Measurements from ENCODE around the gene KSR1.

DNA sequence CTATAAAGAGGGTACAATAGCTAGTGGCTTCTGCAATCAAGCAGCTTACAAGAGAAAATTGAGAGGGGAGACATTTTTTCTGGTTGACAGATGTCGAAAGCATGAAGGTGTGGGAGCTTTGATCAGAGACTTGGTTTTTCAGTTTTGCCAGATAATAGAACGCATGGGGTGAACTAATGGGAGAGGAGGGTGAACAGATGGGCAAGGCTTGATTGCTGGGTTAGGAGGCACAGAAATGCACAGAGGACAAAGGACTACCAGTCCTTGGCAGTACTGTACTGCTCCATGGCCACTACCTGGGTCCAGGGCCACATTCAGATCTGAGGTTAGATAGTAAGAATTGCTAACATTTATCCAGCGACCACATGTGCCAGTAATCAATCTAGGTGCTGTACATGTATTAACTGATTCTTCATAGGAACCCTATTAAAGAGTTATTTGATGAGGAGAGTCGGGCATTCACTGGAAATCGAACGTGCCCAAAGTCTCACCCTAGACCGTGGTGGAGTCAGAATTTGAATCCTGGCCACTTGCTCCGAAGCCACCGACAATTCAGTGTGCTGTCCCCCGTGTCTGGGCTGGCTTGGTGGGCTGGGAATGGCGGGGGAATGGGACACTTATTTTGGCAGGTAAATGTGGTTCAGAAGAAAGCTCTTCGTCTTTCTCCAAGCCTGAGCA is 873 bp upstream of the KSR1 start:
- TF ChIP-seq POLR2A (IDR thresholded peaks at IDR 0.05; ENCODE audit: low read depth, low read length) (no peak), POLR2AphosphoS5 (IDR thresholded peaks at IDR 0.05; ENCODE audit: low read depth, low read length) (no peak), TAF1 (IDR thresholded peaks at IDR 0.05; ENCODE audit: borderline replicate concordance, low read depth, low read length) (no peak)
